AG10803 (cell line): ENCODE results near the gene EHBP1L1.

ENCODE experiments used
- DNase-seq: peaks from one replicate; pipeline ENCODE4 v3.0.0; 2010; ENCODE audit warnings: low read depth
- H3K4me3 ChIP-seq: 2 replicates; pipeline ENCODE4 v1.5.1; 2011; ENCODE audit warnings: mild to moderate bottlenecking, low read length, control low read depth
- CTCF ChIP-seq: conservative IDR thresholded peaks from 2 replicates; pipeline ENCODE4 v1.5.1; 2011; ENCODE audit warnings: mild to moderate bottlenecking, low read length, control low read depth, inconsistent platforms

EHBP1L1 gene

GRCh38 chr11:65535102-65535501, 40.8 kb upstream of the EHBP1L1 start:
- no peak for DNase-seq
- no peak overlapping the region for H3K4me3 ChIP-seq
- TF ChIP-seq CTCF: no peak

- no peak for TF ChIP-seq CTCF
- no peak overlapping the region for H3K4me3 ChIP-seq
- no peak for DNase-seq
These were observed 39.2 kb upstream of the EHBP1L1 start for GRCh38 chr11:65536412-65537295.

GRCh38 chr11:65537296-65537597, 38.6 kb upstream of the EHBP1L1 start:
- TF ChIP-seq CTCF: no peak
- no peak overlapping the region for H3K4me3 ChIP-seq
- DNase-seq: no peak

- no peak for DNase-seq
- H3K4me3 ChIP-seq: no peak overlapping the region
- TF ChIP-seq CTCF: no peak
These were observed 38.1 kb upstream of the EHBP1L1 start for GRCh38 chr11:65537620-65538231.

GRCh38 chr11:65538232-65538914, 37.5 kb upstream of the EHBP1L1 start:
- no peak for TF ChIP-seq CTCF
- DNase-seq: no peak
- no peak overlapping the region for H3K4me3 ChIP-seq

- no peak for DNase-seq
- no peak overlapping the region for H3K4me3 ChIP-seq
- TF ChIP-seq CTCF: no peak
These were observed 36.7 kb upstream of the EHBP1L1 start for GRCh38 chr11:65538915-65539743.
